MM.1S (cell line): ENCODE data around the gene SENP7.
"Not testable (repeated sequence)": the region's sequence is repeated elsewhere in the genome, so short reads cannot be mapped to it uniquely, and the experiment has no call there.

ENCODE experiments used
- DNase-seq: peaks from one replicate; pipeline ENCODE4 v3.0.0-alpha.2; 2015
- H2AFZ ChIP-seq: fragments of 300-600 bp; sonication (generic); 2 replicates; pipeline ENCODE4 v1.6.0; 2016; ENCODE audit warnings: antibody characterized with exemption, low read length
- H3F3A ChIP-seq: fragments of 300-600 bp; sonication (generic); 2 replicates; pipeline ENCODE4 v1.6.1; 2016; ENCODE audit warnings: mild to moderate bottlenecking, antibody characterized with exemption, low read length, moderate library complexity, mixed read lengths; ENCODE audit not compliant: insufficient read depth
- H3K27ac ChIP-seq: fragments of 300-600 bp; sonication (generic); 2 replicates; pipeline ENCODE4 v1.5.1; 2016; ENCODE audit warnings: mild to moderate bottlenecking, low read length
- H3K27me3 ChIP-seq: fragments of 300-600 bp; sonication (generic); replicated peaks from 2 replicates; pipeline ENCODE4 v1.6.0; 2016; ENCODE audit warnings: low read length; ENCODE audit not compliant: insufficient read depth
- H3K36me3 ChIP-seq: fragments of 300-600 bp; sonication (generic); replicated peaks from 2 replicates; pipeline ENCODE4 v1.6.1; 2016; ENCODE audit warnings: mild to moderate bottlenecking, low read length, mixed read lengths; ENCODE audit not compliant: insufficient read depth
- H3K4me1 ChIP-seq: fragments of 300-600 bp; sonication (generic); 2 replicates; pipeline ENCODE4 v1.6.1; 2016; ENCODE audit warnings: low read length, mixed read lengths
- H3K4me2 ChIP-seq: fragments of 300-600 bp; sonication (generic); 2 replicates; pipeline ENCODE4 v1.6.0; 2016; ENCODE audit warnings: low read depth, low read length
- H3K4me3 ChIP-seq: fragments of 300-600 bp; sonication (generic); 2 replicates; pipeline ENCODE4 v1.5.1; 2016; ENCODE audit warnings: low read length, mixed read lengths
- H3K79me2 ChIP-seq: fragments of 300-600 bp; sonication (generic); 2 replicates; pipeline ENCODE4 v1.6.1; 2016; ENCODE audit warnings: mixed run types, low read length, mixed read lengths
- H3K9ac ChIP-seq: fragments of 300-600 bp; sonication (generic); 2 replicates; pipeline ENCODE4 v1.6.1; 2016; ENCODE audit warnings: low read length, mixed read lengths
- H3K9me2 ChIP-seq: fragments of 300-600 bp; sonication (generic); replicated peaks from 2 replicates; pipeline ENCODE4 v1.6.1; 2016; ENCODE audit warnings: mild to moderate bottlenecking, low read length, mixed read lengths; ENCODE audit not compliant: insufficient read depth
- H3K9me3 ChIP-seq: fragments of 300-600 bp; sonication (generic); replicated peaks from 2 replicates; pipeline ENCODE4 v1.6.1; 2016; ENCODE audit warnings: mild to moderate bottlenecking, low read length, mixed read lengths; ENCODE audit not compliant: insufficient read depth
- H4K20me1 ChIP-seq: fragments of 300-600 bp; sonication (generic); 2 replicates; pipeline ENCODE4 v1.6.1; 2016; ENCODE audit warnings: mild to moderate bottlenecking, low read length, moderate library complexity, mixed read lengths; ENCODE audit not compliant: insufficient read depth
- EZH2 ChIP-seq: fragments of 300-600 bp; sonication (generic); optimal IDR thresholded peaks from 2 replicates; pipeline ENCODE3; 2017; ENCODE audit warnings: low read depth, mild to moderate bottlenecking, antibody characterized with exemption, low read length, mixed read lengths
- EZH2phosphoT487 ChIP-seq: fragments of 300-600 bp; sonication (generic); IDR thresholded peaks from 2 replicates; pipeline ENCODE4 v1.6.1; 2018; ENCODE audit warnings: antibody characterized with exemption, low read length
- TF ChIP-seq, protein P1 (sequence below): fragments of 300-600 bp; sonication (generic); IDR thresholded peaks from 2 replicates; pipeline ENCODE4 v1.5.1; 2016; ENCODE audit warnings: antibody characterized with exemption, low read length, mixed read lengths

The SENP7 gene

DNA sequence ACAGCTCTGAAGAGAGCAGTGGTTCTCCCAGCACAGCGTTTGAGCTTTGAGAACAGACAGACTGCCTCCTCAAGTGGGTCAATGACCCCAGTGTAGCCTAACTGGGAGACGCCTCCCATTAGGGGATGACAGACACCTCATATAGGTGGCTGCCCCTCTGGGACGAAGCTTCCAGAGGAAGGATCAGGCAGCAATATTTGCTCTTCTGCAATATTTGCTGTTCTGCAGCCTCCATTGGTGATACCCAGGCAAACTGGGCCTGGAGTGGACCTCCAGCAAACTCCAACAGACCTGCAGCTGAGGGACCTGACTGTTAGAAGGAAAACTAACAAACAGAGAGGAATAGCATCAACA, 45.7 kb downstream of the SENP7 start:
- not testable (repeated sequence) for H3K27me3 ChIP-seq, H3K4me3 ChIP-seq, H3K27ac ChIP-seq, H4K20me1 ChIP-seq, H3F3A ChIP-seq, H3K9me2 ChIP-seq, DNase-seq, H3K4me2 ChIP-seq, H3K9ac ChIP-seq, H3K36me3 ChIP-seq, H3K4me1 ChIP-seq, H2AFZ ChIP-seq, H3K9me3 ChIP-seq
- H3K79me2 ChIP-seq: peaks cover 17% of the 10 kb centered on the region

DNA sequence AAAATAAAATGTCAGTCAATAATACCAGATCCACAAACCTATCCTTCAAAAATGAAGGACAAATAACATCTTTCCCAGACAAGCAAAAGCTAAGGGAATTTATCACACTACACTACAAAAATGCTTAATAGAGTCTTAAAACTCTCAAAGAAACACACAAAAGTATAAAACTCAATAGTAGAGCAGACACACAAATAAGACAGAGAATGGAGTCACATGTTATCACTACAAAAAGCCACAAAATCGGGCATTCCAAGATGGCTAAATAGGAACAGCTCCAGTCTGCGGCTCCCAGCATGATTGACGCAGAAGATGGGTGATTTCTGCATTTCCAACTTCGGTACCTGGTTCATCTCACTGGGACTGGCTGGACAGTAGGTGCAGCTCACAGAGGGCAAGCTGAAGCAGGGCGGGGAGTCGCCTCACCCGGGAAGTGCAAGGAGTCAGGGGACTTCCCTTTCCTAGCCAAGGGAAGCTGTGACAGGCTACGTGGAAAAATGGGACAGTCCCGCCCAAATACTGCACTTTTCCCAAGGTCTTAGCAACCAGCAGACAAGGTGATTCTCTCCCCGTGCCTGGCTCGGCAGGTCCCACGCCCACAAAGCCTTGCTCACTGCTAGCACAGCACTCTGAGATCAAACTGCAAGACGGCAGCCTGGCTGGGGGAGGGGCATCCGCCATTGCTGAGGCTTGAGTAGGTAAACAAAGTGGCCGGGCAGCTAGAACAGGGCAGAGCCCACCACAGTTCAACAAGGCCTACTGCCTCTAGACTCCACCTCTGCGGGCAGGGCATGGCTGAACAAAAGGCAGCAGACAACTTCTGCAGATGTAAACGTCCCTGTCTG, 46.3 kb downstream of the SENP7 start:
- Histone ChIP-seq H2AFZ (no peak overlapping the region), H3K4me1 (no peaks in the 10 kb centered on the region), H3K4me2 (no peak overlapping the region), H3K9me3 (no peaks in the 10 kb centered on the region), H3K9ac (no peak overlapping the region), H4K20me1 (no peaks in the 10 kb centered on the region), H3K27ac (no peak overlapping the region), H3K4me3 (no peak overlapping the region), H3K27me3 (no peaks in the 10 kb centered on the region), H3F3A (no peaks in the 10 kb centered on the region), H3K9me2 (no peaks in the 10 kb centered on the region), H3K36me3 (no peaks in the 10 kb centered on the region), H3K79me2 (peaks cover 17% of the 10 kb centered on the region)
- TF ChIP-seq, protein P1, sequence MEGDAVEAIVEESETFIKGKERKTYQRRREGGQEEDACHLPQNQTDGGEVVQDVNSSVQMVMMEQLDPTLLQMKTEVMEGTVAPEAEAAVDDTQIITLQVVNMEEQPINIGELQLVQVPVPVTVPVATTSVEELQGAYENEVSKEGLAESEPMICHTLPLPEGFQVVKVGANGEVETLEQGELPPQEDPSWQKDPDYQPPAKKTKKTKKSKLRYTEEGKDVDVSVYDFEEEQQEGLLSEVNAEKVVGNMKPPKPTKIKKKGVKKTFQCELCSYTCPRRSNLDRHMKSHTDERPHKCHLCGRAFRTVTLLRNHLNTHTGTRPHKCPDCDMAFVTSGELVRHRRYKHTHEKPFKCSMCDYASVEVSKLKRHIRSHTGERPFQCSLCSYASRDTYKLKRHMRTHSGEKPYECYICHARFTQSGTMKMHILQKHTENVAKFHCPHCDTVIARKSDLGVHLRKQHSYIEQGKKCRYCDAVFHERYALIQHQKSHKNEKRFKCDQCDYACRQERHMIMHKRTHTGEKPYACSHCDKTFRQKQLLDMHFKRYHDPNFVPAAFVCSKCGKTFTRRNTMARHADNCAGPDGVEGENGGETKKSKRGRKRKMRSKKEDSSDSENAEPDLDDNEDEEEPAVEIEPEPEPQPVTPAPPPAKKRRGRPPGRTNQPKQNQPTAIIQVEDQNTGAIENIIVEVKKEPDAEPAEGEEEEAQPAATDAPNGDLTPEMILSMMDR: no peak
- TF ChIP-seq EZH2phosphoT487 (no peak), EZH2 (no peak)
- DNase-seq: no peak

DNA sequence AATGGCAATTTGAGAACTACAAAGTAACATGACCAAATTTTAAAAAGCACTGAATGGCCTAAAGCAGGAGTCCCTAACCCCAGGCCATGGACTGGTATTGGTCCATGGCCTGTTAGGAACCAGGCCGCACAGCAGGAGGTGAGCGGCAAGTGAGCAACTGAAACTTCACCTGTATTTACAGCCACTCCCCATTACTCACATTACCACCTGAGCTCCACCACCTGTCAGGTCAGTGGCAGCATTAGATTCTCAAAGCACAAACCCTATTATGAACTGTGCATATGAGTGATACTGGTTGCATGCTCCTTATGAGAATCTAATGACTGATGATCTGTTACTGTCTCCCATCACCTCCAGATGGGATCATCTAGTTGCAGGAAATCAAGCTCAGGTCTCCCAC, 48.8 kb downstream of the SENP7 start:
- Histone ChIP-seq H3K79me2 (peaks cover 21% of the 10 kb centered on the region), H3K4me1 (no peaks in the 10 kb centered on the region), H4K20me1 (no peaks in the 10 kb centered on the region), H3K4me2 (no peak overlapping the region), H3K4me3 (no peak overlapping the region), H3K9ac (no peak overlapping the region), H3K36me3 (no peaks in the 10 kb centered on the region), H3K9me2 (no peaks in the 10 kb centered on the region), H3K9me3 (no peaks in the 10 kb centered on the region), H3K27me3 (no peaks in the 10 kb centered on the region), H3K27ac (no peak overlapping the region), H2AFZ (no peak overlapping the region), H3F3A (no peaks in the 10 kb centered on the region)
- no peak for DNase-seq
- TF ChIP-seq EZH2phosphoT487 (no peak), EZH2 (no peak)
- TF ChIP-seq, protein P1: no peak

DNA sequence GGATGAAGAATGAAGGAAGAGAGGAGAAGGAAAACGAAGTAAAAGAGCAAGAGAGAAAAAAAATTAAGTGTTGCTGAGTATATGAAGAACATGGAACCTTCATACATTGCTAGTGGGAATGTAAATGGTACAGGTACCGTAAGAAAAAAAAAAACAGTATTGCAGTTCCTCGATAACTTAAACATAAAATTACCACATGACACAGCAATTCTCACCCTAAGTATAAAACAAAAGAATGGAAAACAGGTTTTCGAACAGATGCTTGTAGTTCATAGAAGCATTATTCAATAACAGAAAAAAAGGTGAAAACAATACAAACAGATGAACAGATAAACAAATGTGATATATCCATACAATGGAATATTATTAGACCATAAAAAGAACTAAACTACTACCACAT, 51.6 kb downstream of the SENP7 start:
- no peaks in the 10 kb centered on the region for H3K36me3 ChIP-seq
- H2AFZ ChIP-seq: no peak overlapping the region
- TF ChIP-seq, protein P1: no peak
- TF ChIP-seq EZH2phosphoT487: no peak
- TF ChIP-seq EZH2: no peak
- H3K9me2 ChIP-seq: no peaks in the 10 kb centered on the region
- no peaks in the 10 kb centered on the region for H3K9me3 ChIP-seq
- no peaks in the 10 kb centered on the region for H3F3A ChIP-seq
- DNase-seq: no peak
- H3K27ac ChIP-seq: no peak overlapping the region
- no peaks in the 10 kb centered on the region for H3K4me1 ChIP-seq
- H3K9ac ChIP-seq: no peak overlapping the region
- no peaks in the 10 kb centered on the region for H3K27me3 ChIP-seq
- no peak overlapping the region for H3K4me3 ChIP-seq
- peaks cover 20% of the 10 kb centered on the region for H3K79me2 ChIP-seq
- no peak overlapping the region for H3K4me2 ChIP-seq
- H4K20me1 ChIP-seq: no peaks in the 10 kb centered on the region
